PFSK-1 (cell line): ENCODE measurements around the gene SLMAP.

Experiments used
- POLR2AphosphoS5 ChIP-seq: IDR thresholded peaks from 2 replicates; pipeline ENCODE4 v1.6.1; 2012; ENCODE audit warnings: low read depth, mild to moderate bottlenecking, control low read depth, low read length, moderate library complexity
- SIN3A ChIP-seq: IDR thresholded peaks from 2 replicates; pipeline ENCODE4 v1.6.1; 2012; ENCODE audit warnings: mild to moderate bottlenecking, low read length, moderate library complexity, borderline replicate concordance; ENCODE audit not compliant: insufficient read depth

GRCh38 chr3:57764794-57765193 is 8.7 kb downstream of the SLMAP start:
- TF ChIP-seq POLR2AphosphoS5 (no peak), SIN3A (no peak)
